MM.1S (cell line): ENCODE measurements around the gene SLC4A3.

Experiments
- DNase-seq: peaks from one replicate; pipeline ENCODE4 v3.0.0-alpha.2; 2015
- H2AFZ ChIP-seq: fragments of 300-600 bp; sonication (generic); 2 replicates; pipeline ENCODE4 v1.6.0; 2016; ENCODE audit warnings: antibody characterized with exemption, low read length
- H3F3A ChIP-seq: fragments of 300-600 bp; sonication (generic); 2 replicates; pipeline ENCODE4 v1.6.1; 2016; ENCODE audit warnings: mild to moderate bottlenecking, antibody characterized with exemption, low read length, moderate library complexity, mixed read lengths; ENCODE audit not compliant: insufficient read depth
- H3K27ac ChIP-seq: fragments of 300-600 bp; sonication (generic); 2 replicates; pipeline ENCODE4 v1.5.1; 2016; ENCODE audit warnings: mild to moderate bottlenecking, low read length
- H3K27me3 ChIP-seq: fragments of 300-600 bp; sonication (generic); replicated peaks from 2 replicates; pipeline ENCODE4 v1.6.0; 2016; ENCODE audit warnings: low read length; ENCODE audit not compliant: insufficient read depth
- H3K36me3 ChIP-seq: fragments of 300-600 bp; sonication (generic); replicated peaks from 2 replicates; pipeline ENCODE4 v1.6.1; 2016; ENCODE audit warnings: mild to moderate bottlenecking, low read length, mixed read lengths; ENCODE audit not compliant: insufficient read depth
- H3K4me1 ChIP-seq: fragments of 300-600 bp; sonication (generic); 2 replicates; pipeline ENCODE4 v1.6.1; 2016; ENCODE audit warnings: low read length, mixed read lengths
- H3K4me2 ChIP-seq: fragments of 300-600 bp; sonication (generic); 2 replicates; pipeline ENCODE4 v1.6.0; 2016; ENCODE audit warnings: low read depth, low read length
- H3K4me3 ChIP-seq: fragments of 300-600 bp; sonication (generic); 2 replicates; pipeline ENCODE4 v1.5.1; 2016; ENCODE audit warnings: low read length, mixed read lengths
- H3K79me2 ChIP-seq: fragments of 300-600 bp; sonication (generic); 2 replicates; pipeline ENCODE4 v1.6.1; 2016; ENCODE audit warnings: mixed run types, low read length, mixed read lengths
- H3K9ac ChIP-seq: fragments of 300-600 bp; sonication (generic); 2 replicates; pipeline ENCODE4 v1.6.1; 2016; ENCODE audit warnings: low read length, mixed read lengths
- H3K9me2 ChIP-seq: fragments of 300-600 bp; sonication (generic); replicated peaks from 2 replicates; pipeline ENCODE4 v1.6.1; 2016; ENCODE audit warnings: mild to moderate bottlenecking, low read length, mixed read lengths; ENCODE audit not compliant: insufficient read depth
- H3K9me3 ChIP-seq: fragments of 300-600 bp; sonication (generic); replicated peaks from 2 replicates; pipeline ENCODE4 v1.6.1; 2016; ENCODE audit warnings: mild to moderate bottlenecking, low read length, mixed read lengths; ENCODE audit not compliant: insufficient read depth
- H4K20me1 ChIP-seq: fragments of 300-600 bp; sonication (generic); 2 replicates; pipeline ENCODE4 v1.6.1; 2016; ENCODE audit warnings: mild to moderate bottlenecking, low read length, moderate library complexity, mixed read lengths; ENCODE audit not compliant: insufficient read depth
- EZH2 ChIP-seq: fragments of 300-600 bp; sonication (generic); optimal IDR thresholded peaks from 2 replicates; pipeline ENCODE3; 2017; ENCODE audit warnings: low read depth, mild to moderate bottlenecking, antibody characterized with exemption, low read length, mixed read lengths
- EZH2phosphoT487 ChIP-seq: fragments of 300-600 bp; sonication (generic); IDR thresholded peaks from 2 replicates; pipeline ENCODE4 v1.6.1; 2018; ENCODE audit warnings: antibody characterized with exemption, low read length
- TF ChIP-seq, protein P1 (sequence below): fragments of 300-600 bp; sonication (generic); IDR thresholded peaks from 2 replicates; pipeline ENCODE4 v1.5.1; 2016; ENCODE audit warnings: antibody characterized with exemption, low read length, mixed read lengths

The SLC4A3 gene

GRCh38 chr2:219631904-219632759 is 4.7 kb downstream of the SLC4A3 start:
- TF ChIP-seq, protein P1, sequence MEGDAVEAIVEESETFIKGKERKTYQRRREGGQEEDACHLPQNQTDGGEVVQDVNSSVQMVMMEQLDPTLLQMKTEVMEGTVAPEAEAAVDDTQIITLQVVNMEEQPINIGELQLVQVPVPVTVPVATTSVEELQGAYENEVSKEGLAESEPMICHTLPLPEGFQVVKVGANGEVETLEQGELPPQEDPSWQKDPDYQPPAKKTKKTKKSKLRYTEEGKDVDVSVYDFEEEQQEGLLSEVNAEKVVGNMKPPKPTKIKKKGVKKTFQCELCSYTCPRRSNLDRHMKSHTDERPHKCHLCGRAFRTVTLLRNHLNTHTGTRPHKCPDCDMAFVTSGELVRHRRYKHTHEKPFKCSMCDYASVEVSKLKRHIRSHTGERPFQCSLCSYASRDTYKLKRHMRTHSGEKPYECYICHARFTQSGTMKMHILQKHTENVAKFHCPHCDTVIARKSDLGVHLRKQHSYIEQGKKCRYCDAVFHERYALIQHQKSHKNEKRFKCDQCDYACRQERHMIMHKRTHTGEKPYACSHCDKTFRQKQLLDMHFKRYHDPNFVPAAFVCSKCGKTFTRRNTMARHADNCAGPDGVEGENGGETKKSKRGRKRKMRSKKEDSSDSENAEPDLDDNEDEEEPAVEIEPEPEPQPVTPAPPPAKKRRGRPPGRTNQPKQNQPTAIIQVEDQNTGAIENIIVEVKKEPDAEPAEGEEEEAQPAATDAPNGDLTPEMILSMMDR, result no peak
- TF ChIP-seq EZH2phosphoT487, result no peak
- TF ChIP-seq EZH2, result no peak

GRCh38 chr2:219632760-219633105 is 5.3 kb downstream of the SLC4A3 start:
- Histone ChIP-seq H3K27ac (no peak overlapping the region), H3K4me2 (no peak overlapping the region), H3K36me3 (no peaks in the 10 kb centered on the region), H3K4me1 (no peaks in the 10 kb centered on the region), H2AFZ (no peak overlapping the region), H3K9me3 (no peaks in the 10 kb centered on the region), H3K27me3 (peaks cover 97% of the 10 kb centered on the region), H3K79me2 (no peaks in the 10 kb centered on the region), H3K9me2 (no peaks in the 10 kb centered on the region), H3K4me3 (no peak overlapping the region), H3F3A (no peaks in the 10 kb centered on the region), H4K20me1 (no peaks in the 10 kb centered on the region), H3K9ac (no peak overlapping the region)
- no peak for DNase-seq
- TF ChIP-seq EZH2phosphoT487 (no peak), EZH2 (no peak)
- TF ChIP-seq, protein P1, result no peak

More at GRCh38 chr2:219631904-219632759, 4.7 kb downstream of the SLC4A3 start:
- Histone ChIP-seq H3K9ac (no peak overlapping the region), H3K36me3 (no peaks in the 10 kb centered on the region), H3K4me1 (no peaks in the 10 kb centered on the region), H4K20me1 (no peaks in the 10 kb centered on the region), H3K9me2 (no peaks in the 10 kb centered on the region), H3K4me3 (no peak overlapping the region), H3K4me2 (no peak overlapping the region), H3K79me2 (no peaks in the 10 kb centered on the region), H3K9me3 (no peaks in the 10 kb centered on the region), H3K27ac (no peak overlapping the region), H3F3A (no peaks in the 10 kb centered on the region), H2AFZ (no peak overlapping the region), H3K27me3 (peaks cover 91% of the 10 kb centered on the region)
- DNase-seq, result no peak

- H3K79me2 ChIP-seq, result no peaks in the 10 kb centered on the region
- no peaks in the 10 kb centered on the region for H3K9me3 ChIP-seq
- H3K9me2 ChIP-seq, result no peaks in the 10 kb centered on the region
- no peak overlapping the region for H2AFZ ChIP-seq
- no peaks in the 10 kb centered on the region for H3K4me1 ChIP-seq
- H3K27me3 ChIP-seq, result peaks cover 99% of the 10 kb centered on the region
- no peaks in the 10 kb centered on the region for H3K36me3 ChIP-seq
- H3K4me3 ChIP-seq, result no peak overlapping the region
- no peak overlapping the region for H3K27ac ChIP-seq
- no peak for DNase-seq
- H4K20me1 ChIP-seq, result no peaks in the 10 kb centered on the region
- no peaks in the 10 kb centered on the region for H3F3A ChIP-seq
- H3K4me2 ChIP-seq, result no peak overlapping the region
- H3K9ac ChIP-seq, result no peak overlapping the region
- TF ChIP-seq, protein P1, result no peak
- no peak for TF ChIP-seq EZH2phosphoT487
- no peak for TF ChIP-seq EZH2
Measured at GRCh38 chr2:219633276-219634065, 6.0 kb downstream of the SLC4A3 start.
